HG02642 (cell line): ENCODE measurements around the gene CRELD1.
A peak's percentile ranks its signal among the peaks of the same experiment; 100 is the strongest.
"Not testable (repeated sequence)": the region's sequence is repeated elsewhere in the genome, so short reads cannot be mapped to it uniquely, and the experiment has no call there.

ENCODE experiments used
- ATAC-seq: cut with Tn5 transposase; IDR thresholded peaks from one replicate; pipeline ENCODE4 v1.9.1; 2021; ENCODE audit warnings: mild to moderate bottlenecking; ENCODE audit not compliant: unreplicated experiment, poor library complexity

The CRELD1 gene, protein sequence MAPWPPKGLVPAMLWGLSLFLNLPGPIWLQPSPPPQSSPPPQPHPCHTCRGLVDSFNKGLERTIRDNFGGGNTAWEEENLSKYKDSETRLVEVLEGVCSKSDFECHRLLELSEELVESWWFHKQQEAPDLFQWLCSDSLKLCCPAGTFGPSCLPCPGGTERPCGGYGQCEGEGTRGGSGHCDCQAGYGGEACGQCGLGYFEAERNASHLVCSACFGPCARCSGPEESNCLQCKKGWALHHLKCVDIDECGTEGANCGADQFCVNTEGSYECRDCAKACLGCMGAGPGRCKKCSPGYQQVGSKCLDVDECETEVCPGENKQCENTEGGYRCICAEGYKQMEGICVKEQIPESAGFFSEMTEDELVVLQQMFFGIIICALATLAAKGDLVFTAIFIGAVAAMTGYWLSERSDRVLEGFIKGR

DNA sequence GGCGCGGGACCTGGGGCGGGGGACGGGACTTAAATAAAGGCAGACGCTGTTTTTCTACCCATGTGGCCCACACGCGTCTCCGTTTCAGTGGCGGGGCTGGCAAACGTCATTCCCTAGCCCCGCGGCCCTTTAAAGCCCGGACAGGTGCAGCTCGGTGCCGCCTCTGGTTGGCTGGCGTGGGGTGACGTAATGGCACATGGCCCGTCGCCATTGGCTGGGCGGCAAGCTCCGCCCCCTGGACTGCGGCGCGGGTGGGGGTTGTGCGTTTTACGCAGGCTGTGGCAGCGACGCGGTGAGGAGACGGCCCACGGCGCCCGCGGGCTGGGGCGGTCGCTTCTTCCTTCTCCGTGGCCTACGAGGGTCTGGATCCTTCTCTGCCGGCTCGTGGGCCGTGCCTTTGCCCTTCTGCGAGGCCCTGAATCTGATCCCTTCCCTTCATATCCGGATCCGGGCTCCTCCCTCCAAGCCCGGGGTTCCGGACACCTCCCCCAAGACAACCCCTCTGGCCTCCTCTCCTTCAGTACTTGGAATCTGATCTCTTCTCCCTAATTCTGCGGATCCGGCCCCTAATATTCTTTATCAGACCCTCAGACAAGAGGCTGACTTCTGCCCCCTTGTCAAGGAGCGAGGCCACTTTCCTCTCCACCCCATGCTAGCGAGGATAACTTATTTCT is at the start of gene CRELD1:
Gene CRELD1, plus strand, starts transcription at position 274 of the 674 bp plus-strand sequence. CDS start 605 bp downstream, outside the sequence.
- ATAC-seq: peak; percentile 90

DNA sequence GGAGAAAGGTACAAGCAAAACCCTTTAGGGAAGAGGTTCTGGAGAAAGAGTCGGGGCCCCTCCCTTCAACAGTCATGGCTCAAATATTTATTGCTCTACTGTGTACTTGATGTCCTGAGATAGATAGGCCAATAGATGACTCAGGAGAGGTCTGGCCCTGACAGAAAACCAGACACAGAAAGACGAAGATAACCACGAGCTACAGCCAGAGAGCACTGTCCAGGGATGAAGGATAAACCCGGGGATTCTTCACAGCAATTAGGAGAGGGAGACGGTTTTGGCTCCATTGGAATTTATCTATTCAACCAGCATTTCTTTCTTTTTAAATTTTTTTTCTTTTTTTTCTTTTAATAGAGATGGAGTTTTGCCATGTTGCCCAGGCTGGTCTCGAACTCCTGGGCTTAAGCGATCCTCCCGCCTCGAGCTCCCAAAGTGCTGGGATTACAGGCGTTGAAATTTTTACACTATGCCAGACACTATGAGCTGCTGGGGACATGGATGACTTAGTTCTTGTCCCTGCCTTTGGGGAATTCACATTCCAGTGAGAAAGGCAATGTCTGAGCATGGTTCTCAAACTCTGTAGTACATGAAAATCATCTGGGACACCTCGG is 49.0 kb upstream of the CRELD1 start:
- ATAC-seq: no peak

DNA sequence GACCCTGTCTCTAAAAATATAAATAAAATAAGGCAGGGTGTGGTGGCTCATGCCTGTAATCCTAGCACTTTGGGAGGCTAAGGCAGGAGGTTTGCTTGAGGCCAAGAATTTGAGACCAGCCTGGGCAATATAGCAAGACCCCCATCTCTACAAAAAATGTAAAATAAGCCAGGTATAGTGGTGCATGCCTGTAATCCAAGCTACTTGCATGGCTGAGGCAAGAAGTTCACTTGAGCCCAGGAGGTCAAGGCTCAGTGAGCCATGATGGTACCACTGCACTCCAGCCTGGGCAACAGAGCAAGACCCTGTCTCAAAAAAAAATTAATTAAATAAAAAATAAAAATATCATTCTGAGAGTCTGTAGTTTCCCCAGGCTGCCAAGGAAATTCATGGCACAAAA is 47.3 kb upstream of the CRELD1 start:
- no peak for ATAC-seq

DNA sequence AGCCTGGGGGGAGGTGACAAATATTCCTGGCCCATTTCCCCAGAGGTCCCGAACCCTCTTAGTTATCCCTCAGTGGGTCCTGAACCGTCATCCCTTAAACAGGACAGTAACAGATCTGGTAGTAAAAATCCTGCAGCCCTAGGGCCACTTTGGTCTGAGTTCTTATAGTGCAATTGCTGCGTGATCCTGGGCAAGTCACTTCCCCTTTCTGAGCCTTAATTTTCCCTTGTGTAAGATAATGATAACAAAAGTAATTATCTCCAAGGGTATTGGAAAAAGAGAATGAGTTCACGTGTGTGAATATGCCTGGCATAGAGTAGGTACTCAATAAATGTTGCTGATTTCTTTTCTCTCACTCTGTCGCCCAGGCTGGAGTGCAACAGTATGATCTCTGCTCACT is 46.2 kb upstream of the CRELD1 start:
- ATAC-seq: no peak

DNA sequence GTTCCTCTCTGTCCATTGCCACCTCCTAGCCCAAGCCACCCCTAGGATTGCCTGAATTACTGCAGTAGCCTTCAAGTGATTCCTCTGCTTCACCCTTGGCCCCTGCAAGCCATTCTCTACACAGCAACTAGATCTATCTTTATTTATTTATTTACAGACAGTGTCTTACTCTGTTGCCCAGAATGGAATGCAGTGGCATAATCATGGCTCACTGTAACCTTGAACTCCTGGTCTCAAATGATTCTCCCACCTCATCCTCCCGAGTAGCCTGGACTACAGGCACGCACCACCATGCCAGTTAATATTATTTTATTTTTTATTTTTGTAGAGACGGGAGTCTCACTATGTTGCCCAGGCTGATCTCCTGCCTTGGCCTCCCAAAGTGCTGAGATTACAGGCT is 45.1 kb upstream of the CRELD1 start:
- no peak for ATAC-seq

DNA sequence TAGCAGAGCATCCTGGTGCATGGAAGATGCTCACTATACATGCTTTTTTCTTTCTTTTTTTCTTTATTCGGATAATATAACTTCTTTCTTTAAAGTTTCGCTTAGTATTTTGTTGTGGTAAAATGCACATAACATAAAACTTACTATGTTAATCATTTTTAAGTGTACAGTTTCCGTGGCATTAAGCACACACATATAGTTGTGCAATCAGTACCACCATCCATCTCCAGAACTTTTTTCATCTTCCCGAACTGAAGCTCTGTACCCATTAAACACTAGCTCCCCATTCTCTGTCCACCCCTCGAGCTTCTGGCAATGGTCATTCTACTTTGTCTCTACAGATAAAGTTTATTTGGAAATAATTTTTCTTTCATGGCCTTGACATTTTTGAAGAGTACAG is 44.2 kb upstream of the CRELD1 start:
- no peak for ATAC-seq

DNA sequence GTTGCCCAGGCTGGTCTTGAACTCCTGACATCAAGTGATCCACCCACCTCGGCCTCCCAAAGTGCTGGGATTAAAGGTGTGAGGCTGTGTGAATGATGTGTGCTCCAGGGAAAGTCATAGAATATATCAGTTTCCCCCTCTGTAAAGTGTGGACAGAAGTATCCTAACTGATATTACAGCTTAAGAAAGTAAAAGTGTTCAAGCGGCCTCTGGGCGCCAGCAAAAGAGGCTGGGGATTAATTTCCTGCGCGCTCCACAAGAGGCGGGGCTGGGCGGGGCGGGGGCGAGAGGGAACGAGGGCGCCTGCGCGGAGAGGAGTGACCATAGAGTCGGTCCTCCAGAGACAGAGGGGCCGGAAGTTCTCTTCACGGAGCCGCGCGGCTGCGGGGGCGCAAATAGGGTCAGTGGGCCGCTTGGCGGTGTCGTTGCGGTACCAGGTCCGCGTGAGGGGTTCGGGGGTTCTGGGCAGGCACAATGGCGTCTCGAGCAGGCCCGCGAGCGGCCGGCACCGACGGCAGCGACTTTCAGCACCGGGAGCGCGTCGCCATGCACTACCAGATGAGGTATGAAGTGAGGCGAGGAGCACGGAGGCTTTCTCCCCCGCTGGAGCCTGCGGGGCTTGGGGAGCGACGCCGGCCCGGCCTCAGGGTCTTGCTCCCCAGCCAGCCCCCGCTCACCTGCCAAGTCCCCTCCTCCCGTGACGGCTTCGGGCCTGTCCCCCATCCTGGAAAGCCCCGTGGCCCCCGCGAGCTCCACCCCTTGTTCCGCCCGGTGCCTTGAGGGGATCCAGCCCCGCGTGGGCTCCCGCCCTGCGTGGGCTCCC is 43.2 kb upstream of the CRELD1 start, which contains the start of gene JAGN1:
Gene JAGN1, plus strand, starts transcription at position 362 of the 823 bp plus-strand sequence. Its CDS starts 113 bp downstream, at position 475.
- peak; percentile 82 for ATAC-seq

DNA sequence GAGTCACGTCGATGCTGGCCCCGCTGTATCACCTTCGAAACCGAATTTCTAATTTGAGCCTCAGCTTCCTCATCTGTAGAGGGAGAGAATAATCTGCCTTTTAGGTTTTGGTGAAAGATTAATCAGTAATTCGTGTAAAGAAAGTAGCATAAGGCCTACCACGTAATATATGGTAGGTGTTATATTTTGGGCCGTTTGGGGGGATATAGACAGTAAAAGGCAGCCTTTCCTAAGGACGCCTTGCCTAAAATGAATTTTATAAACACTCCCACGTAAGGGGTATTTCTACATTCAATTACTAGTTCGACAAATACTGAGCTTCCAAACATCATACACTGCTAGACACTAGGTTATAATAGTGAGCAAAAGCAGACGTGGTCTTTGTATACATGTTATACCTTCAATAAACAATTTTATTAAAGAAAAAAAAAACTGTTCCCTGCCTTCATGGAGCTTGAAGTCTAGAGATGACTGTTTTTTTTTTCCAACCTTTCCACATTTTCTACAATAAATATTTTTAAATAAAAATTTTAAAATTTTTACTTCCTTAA is 42.5 kb upstream of the CRELD1 start:
- no peak for ATAC-seq

DNA sequence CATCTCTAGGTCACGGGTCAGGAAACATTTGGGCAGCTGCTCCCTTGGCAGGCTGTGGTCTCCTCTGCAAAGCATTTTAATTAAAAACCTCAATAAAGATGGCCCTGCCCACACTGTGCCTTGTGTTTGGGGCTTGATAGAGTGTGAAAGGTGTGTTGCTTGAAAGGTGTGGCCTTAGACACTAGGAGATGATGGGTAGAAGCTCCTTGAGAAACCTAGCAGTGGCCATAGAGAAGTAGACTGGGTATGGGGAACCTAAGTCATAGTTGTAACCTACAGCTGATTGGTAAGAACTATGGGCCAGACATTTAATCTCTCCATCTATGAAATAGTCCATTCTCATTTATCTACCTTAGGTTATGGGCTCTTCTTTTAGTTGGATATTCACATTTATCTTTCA is 39.9 kb upstream of the CRELD1 start:
- no peak for ATAC-seq

DNA sequence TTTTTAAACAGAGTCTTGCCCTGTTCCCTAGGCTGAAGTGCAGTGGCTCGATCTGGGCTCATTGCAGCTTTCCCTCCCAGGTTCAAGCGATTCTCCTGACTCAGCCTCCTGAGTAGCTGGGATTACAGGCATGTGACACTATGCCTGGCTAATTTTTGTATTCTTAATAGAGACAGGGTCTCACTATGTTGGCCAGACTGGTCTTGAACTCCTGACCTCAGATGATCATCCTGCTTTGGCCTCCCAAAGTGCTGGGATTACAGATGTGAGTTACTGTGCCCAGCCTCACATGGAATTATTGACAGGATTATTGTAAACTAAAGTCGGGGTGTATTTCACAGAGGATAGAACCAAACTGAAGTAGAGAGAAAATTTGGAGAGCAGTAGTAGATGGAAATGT is 37.9 kb upstream of the CRELD1 start:
- not testable (repeated sequence) for ATAC-seq

DNA sequence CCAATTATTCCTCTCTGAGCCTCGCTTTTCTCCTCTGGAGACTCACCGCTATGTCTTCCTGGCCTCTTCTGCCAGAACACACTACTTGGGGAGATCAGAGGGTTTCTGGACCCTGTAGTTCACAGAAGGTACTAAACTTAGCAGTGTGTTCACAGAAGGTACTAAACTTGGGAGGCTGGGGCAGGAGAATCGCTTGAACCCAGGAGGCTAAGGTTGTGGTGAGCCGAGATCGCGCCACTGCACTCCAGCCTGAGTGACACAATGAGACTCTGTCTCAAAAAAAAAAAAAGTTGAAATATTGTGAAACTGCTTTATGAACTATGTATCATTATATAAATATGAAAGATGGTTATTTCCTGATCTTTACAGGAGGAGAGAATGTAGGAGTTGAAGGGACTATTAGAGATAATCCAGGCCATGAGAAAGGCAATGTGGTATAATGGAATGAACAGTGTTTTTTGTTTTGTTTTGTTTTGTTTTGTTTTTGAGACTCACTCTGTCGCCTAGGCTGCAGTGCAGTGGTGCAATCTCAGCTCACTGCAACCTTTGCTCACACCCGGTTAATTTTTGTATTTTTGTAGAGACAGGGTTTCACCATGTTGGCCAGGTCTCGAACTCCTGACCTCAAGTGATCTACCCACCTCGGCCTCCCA is 36.8 kb upstream of the CRELD1 start:
- not testable (repeated sequence) for ATAC-seq

DNA sequence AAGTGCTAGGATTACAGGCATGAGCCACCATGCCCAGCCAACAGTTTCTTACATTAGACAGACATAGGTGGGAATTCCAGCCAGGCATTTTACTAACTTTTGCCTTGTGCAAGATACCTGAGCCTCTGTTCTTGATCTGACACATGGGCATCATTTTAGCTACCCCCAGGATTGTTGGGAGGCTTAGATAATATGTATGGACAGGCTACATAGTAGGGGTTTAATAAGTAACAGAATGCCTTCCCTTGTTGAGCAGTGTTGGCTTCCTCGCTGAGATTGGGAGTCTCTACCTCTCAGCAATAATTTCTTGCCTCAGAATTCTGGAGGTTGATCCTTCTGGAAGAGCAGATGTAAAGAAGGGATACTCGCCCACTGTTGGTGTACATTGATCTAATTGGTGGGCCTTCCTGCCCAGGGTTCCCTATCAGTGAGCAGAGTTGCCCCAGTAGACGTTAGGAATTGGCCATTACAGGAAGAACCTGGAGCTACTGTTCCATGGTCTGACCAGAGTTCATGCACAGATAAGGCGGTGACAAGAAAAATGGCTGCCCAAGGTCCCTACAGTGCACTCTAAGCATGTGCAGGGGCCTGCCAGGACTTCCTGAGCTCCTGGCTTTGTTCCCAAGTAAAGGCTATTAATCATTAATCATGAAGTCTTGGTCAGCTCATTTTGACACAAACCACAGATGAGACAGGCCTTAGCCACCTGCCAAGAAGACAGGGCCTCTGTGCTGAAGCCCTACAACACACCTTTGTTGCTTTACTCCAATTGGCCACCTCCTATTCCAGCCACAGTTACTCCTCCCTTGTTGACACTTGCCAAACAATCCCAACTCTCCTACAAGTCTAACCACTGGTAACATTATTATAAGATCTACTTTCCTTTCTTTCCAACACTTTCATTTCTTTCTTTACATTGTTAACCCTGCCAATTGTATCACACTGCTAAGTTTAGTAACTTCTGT is 35.9 kb upstream of the CRELD1 start:
- peak; percentile 58 for ATAC-seq

DNA sequence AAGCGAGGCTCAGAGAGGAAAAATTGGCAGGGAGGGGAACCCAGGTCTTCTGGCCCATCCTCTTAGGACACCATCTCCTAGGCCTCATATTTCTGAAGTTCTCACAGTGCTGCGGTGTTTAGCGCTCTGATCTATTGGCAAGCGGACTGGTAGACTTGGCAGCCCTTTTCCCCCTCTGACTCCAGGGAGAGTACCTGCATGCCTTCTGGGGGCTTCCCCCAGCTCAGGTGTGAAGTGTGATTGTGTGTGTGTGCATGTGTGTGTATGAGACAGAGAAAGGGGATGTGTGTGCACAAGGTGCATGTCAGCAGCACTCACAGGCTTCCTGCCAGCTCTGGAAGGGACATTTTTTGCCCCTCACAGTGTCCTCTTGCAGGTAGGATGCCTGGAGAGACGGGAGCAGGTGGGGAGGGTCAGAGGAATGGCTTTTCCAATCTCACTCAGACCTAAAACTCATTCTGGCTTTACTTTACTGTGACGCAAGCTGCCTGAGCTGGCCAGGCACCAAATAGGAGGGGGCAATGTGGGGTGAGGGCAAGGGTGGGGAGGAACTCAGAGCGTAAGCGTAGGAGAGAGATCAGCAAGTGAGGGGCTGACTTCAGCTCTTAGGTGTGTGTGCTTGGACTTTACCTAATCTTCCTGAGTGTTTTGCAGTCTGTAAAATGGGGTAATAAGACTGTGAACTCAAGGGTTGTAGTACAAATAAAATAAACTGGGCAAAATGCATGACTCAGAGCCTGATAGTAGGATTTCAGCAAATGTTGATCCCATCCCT is 35.0 kb upstream of the CRELD1 start:
- no peak for ATAC-seq

DNA sequence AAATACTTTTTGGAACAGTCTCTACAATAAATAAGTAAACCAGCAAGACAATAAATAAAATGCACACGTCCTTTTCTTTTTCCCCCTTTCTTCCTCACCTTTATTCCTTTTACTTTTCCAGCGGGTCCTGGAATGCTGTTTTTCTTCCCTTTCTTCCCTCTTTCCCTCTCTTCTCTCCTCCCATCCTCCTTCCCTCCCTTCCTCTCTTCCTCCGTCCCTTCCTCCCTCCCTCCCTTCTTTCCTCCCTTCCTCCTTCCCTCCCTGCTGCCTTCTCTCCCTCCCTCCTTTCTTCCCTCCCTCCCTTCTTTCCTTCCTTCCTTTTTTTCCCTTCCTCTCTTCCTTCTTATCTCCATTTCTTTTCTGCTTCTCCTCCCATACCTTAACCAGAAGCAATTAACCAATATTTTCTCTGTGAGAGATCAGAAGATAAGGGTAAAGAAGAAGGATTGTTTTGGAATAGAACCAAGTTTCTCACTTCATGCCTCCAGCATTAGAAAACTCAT is 34.3 kb upstream of the CRELD1 start:
- ATAC-seq: no peak

DNA sequence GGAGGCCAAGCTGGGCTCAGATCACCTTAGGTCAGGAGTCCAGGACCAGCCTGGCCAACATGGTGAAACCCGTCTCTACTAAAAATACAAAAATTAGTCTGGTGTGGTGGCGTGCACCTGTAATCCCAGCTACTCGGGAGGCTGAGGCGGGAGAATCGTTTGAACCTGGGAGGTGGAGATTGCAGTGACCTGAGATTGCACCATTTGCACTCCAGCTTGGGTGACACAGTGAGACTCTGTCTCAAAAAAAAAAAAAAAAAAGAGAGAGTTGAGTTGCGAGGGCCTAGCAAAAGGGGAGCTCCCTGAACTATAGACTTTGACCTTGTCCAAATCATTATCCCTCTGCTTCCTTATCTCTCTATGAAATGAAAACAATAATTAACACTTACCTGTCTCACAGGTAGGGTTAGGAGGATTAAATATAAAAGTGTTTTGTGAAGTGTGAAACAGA is 32.6 kb upstream of the CRELD1 start:
- ATAC-seq: not testable (repeated sequence)

DNA sequence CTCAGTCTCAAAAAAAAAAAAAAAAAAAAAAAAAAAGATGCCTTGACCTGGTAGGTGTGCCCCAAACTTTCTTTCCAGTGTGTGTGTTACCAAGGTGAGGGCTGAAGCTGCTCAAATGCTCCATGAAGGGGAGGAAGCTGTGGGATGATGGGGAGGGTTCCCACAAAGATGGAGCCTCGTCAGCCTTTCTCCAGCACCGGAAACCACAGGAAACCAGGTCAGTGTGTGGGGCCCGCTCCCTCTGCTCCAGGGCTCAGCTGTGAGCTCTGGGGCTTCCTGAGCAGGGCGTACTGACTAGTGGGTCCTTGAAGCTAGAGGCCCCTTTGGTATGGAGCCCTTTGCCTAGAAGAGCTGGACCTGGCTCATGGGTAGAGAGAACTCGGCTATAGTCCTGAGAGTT is 31.7 kb upstream of the CRELD1 start:
- no peak for ATAC-seq
